Panc1 (cell line): ENCODE results near the gene SCAF11.

ENCODE experiments used
- POLR2AphosphoS5 ChIP-seq: IDR thresholded peaks from 2 replicates; pipeline ENCODE4 v1.6.1; 2012; ENCODE audit warnings: mild to moderate bottlenecking, low read depth, low read length, moderate library complexity
- SIN3A ChIP-seq: IDR thresholded peaks from 2 replicates; pipeline ENCODE4 v1.6.1; 2012; ENCODE audit warnings: low read depth, mild to moderate bottlenecking, low read length, moderate library complexity, borderline replicate concordance; ENCODE audit not compliant: insufficient read depth
- TF ChIP-seq, protein P1 (sequence below): fragments of 450-650 bp; IDR thresholded peaks from 2 replicates; pipeline ENCODE4 v1.5.1; 2017; ENCODE audit warnings: mild to moderate bottlenecking
- TF ChIP-seq, protein P2 (sequence below), 2 experiments: IDR thresholded peaks; 2 replicates each; pipeline ENCODE4 v1.6.1; 2011 to 2012; ENCODE audit warnings: low read depth in 2 of 2, control low read depth in 1 of 2, low read length in 1 of 2, mild to moderate bottlenecking in 1 of 2, moderate library complexity in 1 of 2; ENCODE audit not compliant: insufficient read depth in 1 of 2

DNA sequence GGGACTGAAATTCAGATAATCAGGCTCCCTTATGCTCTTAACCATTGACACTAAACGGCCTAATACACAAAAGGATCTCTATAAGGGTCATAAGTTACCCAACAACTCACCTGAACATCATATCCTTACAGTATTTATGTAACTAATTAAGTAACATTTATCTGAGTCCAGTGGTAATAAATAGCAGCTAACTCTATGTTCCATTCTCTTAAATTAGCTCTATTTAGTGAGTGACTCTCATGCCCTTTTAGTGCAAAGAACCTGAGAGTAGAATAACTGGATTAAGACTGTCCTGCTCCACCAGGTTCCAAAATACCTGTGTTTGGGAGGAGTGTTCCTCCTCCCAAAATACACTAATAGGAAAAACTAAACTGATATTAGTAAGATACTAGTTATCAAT, 9.8 kb downstream of the SCAF11 start:
- TF ChIP-seq, protein P1, sequence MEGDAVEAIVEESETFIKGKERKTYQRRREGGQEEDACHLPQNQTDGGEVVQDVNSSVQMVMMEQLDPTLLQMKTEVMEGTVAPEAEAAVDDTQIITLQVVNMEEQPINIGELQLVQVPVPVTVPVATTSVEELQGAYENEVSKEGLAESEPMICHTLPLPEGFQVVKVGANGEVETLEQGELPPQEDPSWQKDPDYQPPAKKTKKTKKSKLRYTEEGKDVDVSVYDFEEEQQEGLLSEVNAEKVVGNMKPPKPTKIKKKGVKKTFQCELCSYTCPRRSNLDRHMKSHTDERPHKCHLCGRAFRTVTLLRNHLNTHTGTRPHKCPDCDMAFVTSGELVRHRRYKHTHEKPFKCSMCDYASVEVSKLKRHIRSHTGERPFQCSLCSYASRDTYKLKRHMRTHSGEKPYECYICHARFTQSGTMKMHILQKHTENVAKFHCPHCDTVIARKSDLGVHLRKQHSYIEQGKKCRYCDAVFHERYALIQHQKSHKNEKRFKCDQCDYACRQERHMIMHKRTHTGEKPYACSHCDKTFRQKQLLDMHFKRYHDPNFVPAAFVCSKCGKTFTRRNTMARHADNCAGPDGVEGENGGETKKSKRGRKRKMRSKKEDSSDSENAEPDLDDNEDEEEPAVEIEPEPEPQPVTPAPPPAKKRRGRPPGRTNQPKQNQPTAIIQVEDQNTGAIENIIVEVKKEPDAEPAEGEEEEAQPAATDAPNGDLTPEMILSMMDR = no peak
- no peak for TF ChIP-seq POLR2AphosphoS5
- no peak for TF ChIP-seq SIN3A
- TF ChIP-seq, protein P2, sequence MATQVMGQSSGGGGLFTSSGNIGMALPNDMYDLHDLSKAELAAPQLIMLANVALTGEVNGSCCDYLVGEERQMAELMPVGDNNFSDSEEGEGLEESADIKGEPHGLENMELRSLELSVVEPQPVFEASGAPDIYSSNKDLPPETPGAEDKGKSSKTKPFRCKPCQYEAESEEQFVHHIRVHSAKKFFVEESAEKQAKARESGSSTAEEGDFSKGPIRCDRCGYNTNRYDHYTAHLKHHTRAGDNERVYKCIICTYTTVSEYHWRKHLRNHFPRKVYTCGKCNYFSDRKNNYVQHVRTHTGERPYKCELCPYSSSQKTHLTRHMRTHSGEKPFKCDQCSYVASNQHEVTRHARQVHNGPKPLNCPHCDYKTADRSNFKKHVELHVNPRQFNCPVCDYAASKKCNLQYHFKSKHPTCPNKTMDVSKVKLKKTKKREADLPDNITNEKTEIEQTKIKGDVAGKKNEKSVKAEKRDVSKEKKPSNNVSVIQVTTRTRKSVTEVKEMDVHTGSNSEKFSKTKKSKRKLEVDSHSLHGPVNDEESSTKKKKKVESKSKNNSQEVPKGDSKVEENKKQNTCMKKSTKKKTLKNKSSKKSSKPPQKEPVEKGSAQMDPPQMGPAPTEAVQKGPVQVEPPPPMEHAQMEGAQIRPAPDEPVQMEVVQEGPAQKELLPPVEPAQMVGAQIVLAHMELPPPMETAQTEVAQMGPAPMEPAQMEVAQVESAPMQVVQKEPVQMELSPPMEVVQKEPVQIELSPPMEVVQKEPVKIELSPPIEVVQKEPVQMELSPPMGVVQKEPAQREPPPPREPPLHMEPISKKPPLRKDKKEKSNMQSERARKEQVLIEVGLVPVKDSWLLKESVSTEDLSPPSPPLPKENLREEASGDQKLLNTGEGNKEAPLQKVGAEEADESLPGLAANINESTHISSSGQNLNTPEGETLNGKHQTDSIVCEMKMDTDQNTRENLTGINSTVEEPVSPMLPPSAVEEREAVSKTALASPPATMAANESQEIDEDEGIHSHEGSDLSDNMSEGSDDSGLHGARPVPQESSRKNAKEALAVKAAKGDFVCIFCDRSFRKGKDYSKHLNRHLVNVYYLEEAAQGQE (IDR thresholded peaks at IDR 0.05; ENCODE audit: insufficient read depth in 1 of 2, low read depth in 2 of 2, low read length in 1 of 2) = no peak
